Activated naive CD8-positive, alpha-beta T cell treated with anti-CD3 and anti-CD28 coated beads, Interleukin-2, amount 10 ng/mL, durations not matched to agents 7 days and 5 days (primary cell): Measurements from ENCODE around the gene SCYGR3. TPM values are rescaled to one million over a fixed set of nuclear protein-coding genes. Genes with fewer than 3 reads are reported as not detected.

Experiments
- ATAC-seq: fragments of 150-1000 bp; cut with Tn5 transposase; one replicate; pipeline ENCODE4 v1.10.0; 2021; ENCODE audit warnings: low read depth, moderate library complexity
- POLR2A ChIA-PET: fragments of 350-600 bp; sonication (Branson Sonifier 250); formaldehyde crosslinking; loops from one replicate; lab custom pipeline; 2021; ENCODE audit warnings: antibody characterized with exemption; lab: Charles Lee
- DNase-seq: peaks from one replicate; pipeline ENCODE4 v3.0.0; 2021
- H3K27ac Mint-ChIP-seq: one replicate; pipeline ENCODE4 v1.8.0; 2022; ENCODE audit warnings: mild to moderate bottlenecking, mixed read lengths
- H3K27me3 Mint-ChIP-seq: one replicate; pipeline ENCODE4 v1.8.0; 2022; ENCODE audit warnings: mild to moderate bottlenecking, moderate library complexity, mixed read lengths
- H3K36me3 Mint-ChIP-seq: one replicate; pipeline ENCODE4 v1.8.0; 2021; ENCODE audit warnings: mild to moderate bottlenecking, mixed read lengths
- H3K4me1 Mint-ChIP-seq: one replicate; pipeline ENCODE4 v1.8.0; 2021; ENCODE audit warnings: mixed read lengths
- H3K4me3 Mint-ChIP-seq: one replicate; pipeline ENCODE4 v1.8.0; 2022; ENCODE audit warnings: mild to moderate bottlenecking, moderate library complexity, mixed read lengths
- H3K9me3 Mint-ChIP-seq: one replicate; pipeline ENCODE4 v1.8.0; 2021; ENCODE audit warnings: mixed read lengths
- total RNA-seq, 2 experiments: library from RNA; stranded (reverse); gene quantifications; one replicate each; pipeline ENCODE4 v1.2.3, GENCODE V29; 2021

Gene SCYGR3, protein sequence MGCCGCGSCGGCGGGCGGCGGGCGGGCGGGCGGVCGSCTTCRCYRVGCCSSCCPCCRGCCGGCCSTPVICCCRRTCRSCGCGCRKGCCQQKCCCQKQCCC
- total RNA-seq, result not detected

GRCh38 chr2:227614740-227615139 lies at the start of gene SCYGR3:
TSS of gene SCYGR3 (minus strand) at chr2:227614840. CDS start at chr2:227614840, 0 bp downstream.
- peaks cover 46% of the 10 kb centered on the region for H3K27me3 Mint-ChIP-seq
- POLR2A ChIA-PET, result no interaction called here

DNA sequence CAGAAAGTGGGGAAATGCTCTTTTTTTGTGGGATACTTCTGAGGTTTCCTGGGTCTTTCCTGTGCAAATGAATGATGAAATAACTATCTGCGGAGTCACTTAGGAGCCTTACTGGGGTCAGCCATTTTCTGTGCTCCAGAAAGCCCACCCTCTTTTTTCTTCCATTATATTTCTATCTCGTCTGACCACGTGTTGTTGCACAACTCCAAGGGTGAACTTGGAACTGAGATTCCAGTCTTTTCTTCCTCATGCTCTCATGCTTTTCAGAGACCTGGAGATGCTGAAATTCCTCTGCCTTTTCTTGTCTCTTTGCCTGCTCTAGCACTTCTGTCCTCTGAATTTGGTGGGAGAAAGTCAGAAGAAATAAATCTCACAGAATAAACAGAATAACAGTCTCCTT lies 47.2 kb upstream of the SCYGR3 start:
- H3K9me3 Mint-ChIP-seq, result no peaks in the 10 kb centered on the region
- no peaks in the 10 kb centered on the region for H3K36me3 Mint-ChIP-seq
- POLR2A ChIA-PET, result no interaction called here
- H3K27ac Mint-ChIP-seq, result no peak overlapping the region
- no peak overlapping the region for H3K4me3 Mint-ChIP-seq
- no peak for ATAC-seq
- DNase-seq, result no peak
- peaks cover 2% of the 10 kb centered on the region for H3K27me3 Mint-ChIP-seq
- no peaks in the 10 kb centered on the region for H3K4me1 Mint-ChIP-seq

More at GRCh38 chr2:227614740-227615139, at the start of gene SCYGR3:
- H3K4me1 Mint-ChIP-seq, result peaks cover 2% of the 10 kb centered on the region
- DNase-seq (no peak), ATAC-seq (no peak)
- no peak within 1 kb of the TSS for H3K27ac Mint-ChIP-seq
- no peaks in the 10 kb centered on the region for H3K9me3 Mint-ChIP-seq
- H3K4me3 Mint-ChIP-seq, result no peak within 1 kb of the TSS
- H3K36me3 Mint-ChIP-seq, result no peaks in the 10 kb centered on the region

DNA sequence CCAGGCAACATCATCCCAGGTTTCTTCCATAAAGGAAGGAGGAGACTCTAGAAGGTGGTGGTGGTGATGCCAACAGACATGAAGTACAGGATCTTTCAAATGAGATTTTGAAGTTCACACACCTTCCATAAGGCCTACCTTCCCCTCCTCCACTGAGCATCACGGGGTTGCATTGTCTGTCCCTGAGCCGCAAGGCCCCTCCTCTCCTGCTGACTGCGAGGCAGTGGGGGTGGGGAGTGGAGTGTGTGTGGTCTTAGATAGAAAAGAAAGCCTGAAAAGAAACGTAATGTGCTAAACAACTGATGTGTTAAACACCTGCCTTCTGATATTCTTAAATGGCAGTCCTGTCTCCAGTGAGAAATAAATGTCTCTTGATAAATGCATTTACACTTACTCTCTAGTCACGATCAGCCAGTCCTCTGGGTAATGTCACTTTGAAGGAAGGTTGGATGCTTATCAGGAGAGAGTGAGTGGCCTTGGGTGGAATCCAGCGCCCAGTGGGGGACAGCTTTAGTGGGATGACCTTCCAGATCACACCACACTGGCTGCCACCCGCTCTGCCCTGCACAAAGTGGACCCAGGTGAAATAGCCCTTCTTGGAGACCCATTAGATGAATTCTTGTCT lies 46.5 kb upstream of the SCYGR3 start:
- ATAC-seq (no peak), DNase-seq (no peak)
- Mint-ChIP-seq H3K27ac (no peak overlapping the region), H3K36me3 (no peaks in the 10 kb centered on the region), H3K4me3 (no peak overlapping the region), H3K4me1 (no peaks in the 10 kb centered on the region), H3K9me3 (no peaks in the 10 kb centered on the region), H3K27me3 (peaks cover 2% of the 10 kb centered on the region)
- POLR2A ChIA-PET, result no interaction called here

DNA sequence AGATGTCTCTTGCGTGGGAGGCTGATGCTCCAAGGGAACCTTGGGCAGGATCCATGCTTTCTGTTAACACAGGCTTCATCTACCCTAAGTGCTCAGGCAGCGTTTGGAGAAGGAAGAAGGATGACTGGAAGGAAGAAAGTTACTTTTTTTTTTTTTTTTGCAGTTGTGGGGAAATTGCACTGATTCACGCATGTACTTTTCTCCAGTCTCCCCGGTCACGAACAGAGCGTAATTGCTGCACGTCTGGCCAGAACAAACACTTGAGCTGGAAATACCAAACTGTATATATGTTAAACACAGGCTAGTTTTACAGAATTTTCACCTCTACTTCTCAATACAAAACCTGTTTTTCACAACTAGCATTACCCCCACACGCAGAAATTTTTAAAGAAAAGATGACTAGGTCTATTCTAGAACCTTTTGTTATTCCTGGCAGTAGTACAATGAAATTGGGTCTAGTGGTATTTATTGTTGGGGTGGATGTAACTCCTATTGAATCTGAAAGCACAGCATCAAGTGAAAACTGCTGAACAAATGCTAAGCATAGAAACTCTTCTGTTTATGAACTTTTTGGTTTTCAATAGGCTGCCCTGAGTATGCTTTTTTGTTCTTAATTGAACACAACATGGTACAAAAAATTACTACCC lies 42.7 kb upstream of the SCYGR3 start:
- Mint-ChIP-seq H3K36me3 (no peaks in the 10 kb centered on the region), H3K4me1 (no peaks in the 10 kb centered on the region), H3K27me3 (peaks cover 13% of the 10 kb centered on the region), H3K4me3 (no peak overlapping the region), H3K27ac (no peak overlapping the region), H3K9me3 (no peaks in the 10 kb centered on the region)
- POLR2A ChIA-PET, result no interaction called here
- no peak for ATAC-seq
- DNase-seq, result no peak

DNA sequence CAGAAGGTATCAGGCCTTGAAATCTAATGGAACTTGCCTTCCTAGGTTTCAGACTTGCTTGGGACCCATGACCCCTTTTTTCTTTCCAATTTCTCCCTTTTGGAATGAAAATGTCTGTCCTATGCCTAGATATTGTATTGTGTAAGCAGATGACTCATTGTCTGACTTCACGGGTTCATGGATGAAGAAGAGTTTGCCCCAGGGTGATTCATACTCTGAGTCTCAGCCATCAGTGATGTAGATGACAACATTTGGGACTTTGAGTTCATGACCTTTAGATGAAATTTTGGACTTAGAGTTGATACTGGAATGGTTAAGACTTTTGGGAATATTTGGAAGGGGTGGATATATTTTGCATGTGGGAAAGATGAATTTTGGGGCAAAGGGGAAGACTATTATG lies 40.8 kb upstream of the SCYGR3 start:
- peaks cover 15% of the 10 kb centered on the region for H3K27me3 Mint-ChIP-seq
- POLR2A ChIA-PET, result no interaction called here
- no peak for DNase-seq
- no peaks in the 10 kb centered on the region for H3K4me1 Mint-ChIP-seq
- no peak overlapping the region for H3K4me3 Mint-ChIP-seq
- ATAC-seq, result no peak
- no peak overlapping the region for H3K27ac Mint-ChIP-seq
- no peaks in the 10 kb centered on the region for H3K36me3 Mint-ChIP-seq
- no peaks in the 10 kb centered on the region for H3K9me3 Mint-ChIP-seq

DNA sequence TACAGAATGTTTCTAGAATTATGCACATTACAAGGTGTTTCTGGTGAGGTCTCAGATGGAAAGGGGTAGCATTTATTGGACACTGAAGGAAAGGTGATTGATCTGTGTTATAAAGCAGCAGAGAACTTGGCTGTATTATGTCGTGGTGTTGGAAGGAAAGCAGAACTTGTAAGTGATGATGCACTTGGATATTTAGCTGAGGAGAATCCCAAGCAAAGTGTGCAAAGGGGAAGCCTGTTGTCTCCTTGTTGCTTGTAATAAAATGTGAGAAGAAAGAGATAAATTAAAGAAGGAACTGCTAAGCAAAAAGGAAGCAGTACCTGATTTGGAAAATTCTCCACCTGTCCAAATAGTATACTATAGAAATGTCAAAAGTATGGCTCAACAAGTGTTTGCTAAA lies 39.8 kb upstream of the SCYGR3 start:
- Mint-ChIP-seq H3K36me3 (no peaks in the 10 kb centered on the region), H3K4me3 (no peak overlapping the region), H3K27me3 (peaks cover 15% of the 10 kb centered on the region), H3K4me1 (no peaks in the 10 kb centered on the region), H3K9me3 (no peaks in the 10 kb centered on the region), H3K27ac (no peak overlapping the region)
- ATAC-seq (no peak), DNase-seq (no peak)
- POLR2A ChIA-PET, result no interaction called here

- Mint-ChIP-seq H3K4me3 (no peak overlapping the region), H3K27ac (no peak overlapping the region), H3K4me1 (no peaks in the 10 kb centered on the region), H3K27me3 (peaks cover 17% of the 10 kb centered on the region), H3K9me3 (no peaks in the 10 kb centered on the region), H3K36me3 (no peaks in the 10 kb centered on the region)
- DNase-seq (no peak), ATAC-seq (no peak)
- POLR2A ChIA-PET, result no interaction called here
These were observed 38.8 kb upstream of the SCYGR3 start for GRCh38 chr2:227653419-227653818.

DNA sequence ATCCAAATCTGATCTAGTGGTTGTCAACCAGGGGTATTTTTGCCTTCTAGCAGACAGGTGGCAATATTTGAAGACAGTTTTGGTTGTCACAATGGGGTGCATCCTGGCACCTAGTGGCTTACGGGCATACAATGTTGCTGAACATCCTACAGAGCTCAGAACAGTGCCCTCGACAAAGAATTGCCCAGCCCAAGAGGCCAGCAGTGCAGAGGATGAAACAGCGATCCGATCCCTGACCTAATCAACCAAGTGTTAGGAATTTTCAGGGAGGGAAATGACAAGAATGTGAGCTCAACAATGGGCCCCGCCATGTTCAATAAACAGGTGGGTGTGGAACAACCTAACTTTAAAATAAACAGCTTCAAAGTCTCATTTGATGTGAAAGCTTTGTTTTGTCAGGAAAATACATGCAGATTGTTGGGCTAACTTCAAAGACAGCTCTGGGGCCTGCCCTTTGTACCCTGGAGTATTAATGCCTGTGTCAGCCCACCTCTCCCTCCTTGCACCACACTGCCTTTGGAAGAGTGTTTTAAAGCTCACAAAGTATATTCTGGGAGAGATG lies 29.4 kb upstream of the SCYGR3 start:
- Mint-ChIP-seq H3K4me1 (no peaks in the 10 kb centered on the region), H3K4me3 (no peak overlapping the region), H3K36me3 (no peaks in the 10 kb centered on the region), H3K27ac (no peak overlapping the region), H3K9me3 (no peaks in the 10 kb centered on the region), H3K27me3 (peaks cover 11% of the 10 kb centered on the region)
- DNase-seq, result no peak
- ATAC-seq, result no peak
- POLR2A ChIA-PET, result no interaction called here

GRCh38 chr2:227642656-227643055 lies 28.0 kb upstream of the SCYGR3 start:
- DNase-seq, result no peak
- no peak overlapping the region for H3K4me3 Mint-ChIP-seq
- H3K4me1 Mint-ChIP-seq, result no peaks in the 10 kb centered on the region
- H3K36me3 Mint-ChIP-seq, result no peaks in the 10 kb centered on the region
- POLR2A ChIA-PET, result no interaction called here
- no peak for ATAC-seq
- H3K27ac Mint-ChIP-seq, result no peak overlapping the region
- peaks cover 11% of the 10 kb centered on the region for H3K27me3 Mint-ChIP-seq
- H3K9me3 Mint-ChIP-seq, result no peaks in the 10 kb centered on the region

DNA sequence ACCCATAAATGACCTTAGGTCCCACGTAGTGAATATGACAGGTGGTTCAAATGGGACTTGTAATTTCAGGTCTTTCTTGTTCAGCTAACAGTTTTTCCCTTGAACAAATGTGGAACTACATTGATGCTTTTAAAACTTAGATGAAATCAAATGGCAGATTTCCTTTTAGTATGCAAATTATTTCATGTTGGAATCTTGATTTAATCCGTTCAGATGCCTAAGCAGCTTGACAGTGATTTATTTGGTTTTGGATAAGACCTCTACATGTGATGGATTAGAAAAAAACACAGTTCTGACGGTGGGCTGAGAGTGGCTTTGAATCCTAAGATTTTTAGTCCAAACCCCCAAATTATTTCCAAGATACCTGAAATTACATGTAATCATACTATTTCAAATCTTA lies 19.6 kb upstream of the SCYGR3 start:
- Mint-ChIP-seq H3K27me3 (peaks cover 35% of the 10 kb centered on the region), H3K4me1 (no peaks in the 10 kb centered on the region), H3K9me3 (no peaks in the 10 kb centered on the region), H3K36me3 (no peaks in the 10 kb centered on the region), H3K27ac (no peak overlapping the region), H3K4me3 (no peak overlapping the region)
- DNase-seq (no peak), ATAC-seq (no peak)
- POLR2A ChIA-PET, result no interaction called here

GRCh38 chr2:227632827-227633226 lies 18.2 kb upstream of the SCYGR3 start:
- DNase-seq (no peak), ATAC-seq (no peak)
- peaks cover 36% of the 10 kb centered on the region for H3K27me3 Mint-ChIP-seq
- POLR2A ChIA-PET, result no interaction called here
- H3K36me3 Mint-ChIP-seq, result no peaks in the 10 kb centered on the region
- H3K4me3 Mint-ChIP-seq, result no peak overlapping the region
- H3K4me1 Mint-ChIP-seq, result no peaks in the 10 kb centered on the region
- H3K9me3 Mint-ChIP-seq, result no peaks in the 10 kb centered on the region
- no peak overlapping the region for H3K27ac Mint-ChIP-seq

DNA sequence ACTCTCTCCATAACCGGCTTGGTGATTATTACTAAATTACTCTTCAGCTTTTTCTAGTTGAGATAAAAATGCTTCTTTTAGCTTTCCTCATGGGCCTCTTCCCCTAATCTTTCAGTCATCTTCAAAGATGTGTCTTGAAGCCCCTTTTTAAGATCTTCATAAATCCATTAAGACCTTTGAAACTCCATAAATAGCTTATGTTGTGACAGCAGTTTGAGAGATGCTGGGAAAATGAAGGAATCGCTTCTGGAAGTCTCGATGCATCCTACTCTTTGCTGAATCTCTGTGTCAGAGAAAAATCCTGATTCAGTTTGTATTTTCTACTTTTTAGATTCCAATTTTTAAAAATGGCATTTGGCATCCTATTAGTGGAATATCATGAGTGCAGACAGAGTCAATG lies 15.7 kb upstream of the SCYGR3 start:
- Mint-ChIP-seq H3K36me3 (no peaks in the 10 kb centered on the region), H3K9me3 (no peaks in the 10 kb centered on the region), H3K27me3 (peaks cover 33% of the 10 kb centered on the region), H3K4me3 (no peak overlapping the region), H3K4me1 (no peaks in the 10 kb centered on the region), H3K27ac (no peak overlapping the region)
- ATAC-seq (no peak), DNase-seq (no peak)
- POLR2A ChIA-PET, result no interaction called here

DNA sequence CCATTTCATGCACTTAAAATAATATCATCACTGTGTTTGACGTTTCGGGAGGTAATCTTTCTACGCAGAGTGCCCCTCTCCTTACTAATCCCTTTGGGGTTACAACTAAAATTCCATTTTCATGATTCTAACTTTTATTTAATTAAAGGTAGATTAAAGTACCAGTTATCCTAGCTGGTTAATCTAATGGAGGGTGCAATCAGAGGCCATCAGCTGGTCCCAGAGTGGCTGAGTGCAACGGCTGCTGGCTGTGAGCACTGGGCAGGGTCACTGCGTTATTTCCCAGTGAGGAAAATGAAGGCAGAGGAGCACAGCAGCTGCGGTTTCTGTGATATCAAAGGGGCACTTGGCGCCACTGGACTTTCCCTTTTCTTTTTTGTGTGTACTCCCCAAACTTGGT lies 14.8 kb upstream of the SCYGR3 start:
- H3K36me3 Mint-ChIP-seq, result no peaks in the 10 kb centered on the region
- no peak overlapping the region for H3K4me3 Mint-ChIP-seq
- POLR2A ChIA-PET, result no interaction called here
- DNase-seq, result no peak
- no peaks in the 10 kb centered on the region for H3K4me1 Mint-ChIP-seq
- H3K27ac Mint-ChIP-seq, result no peak overlapping the region
- peaks cover 33% of the 10 kb centered on the region for H3K27me3 Mint-ChIP-seq
- H3K9me3 Mint-ChIP-seq, result no peaks in the 10 kb centered on the region
- ATAC-seq, result no peak

DNA sequence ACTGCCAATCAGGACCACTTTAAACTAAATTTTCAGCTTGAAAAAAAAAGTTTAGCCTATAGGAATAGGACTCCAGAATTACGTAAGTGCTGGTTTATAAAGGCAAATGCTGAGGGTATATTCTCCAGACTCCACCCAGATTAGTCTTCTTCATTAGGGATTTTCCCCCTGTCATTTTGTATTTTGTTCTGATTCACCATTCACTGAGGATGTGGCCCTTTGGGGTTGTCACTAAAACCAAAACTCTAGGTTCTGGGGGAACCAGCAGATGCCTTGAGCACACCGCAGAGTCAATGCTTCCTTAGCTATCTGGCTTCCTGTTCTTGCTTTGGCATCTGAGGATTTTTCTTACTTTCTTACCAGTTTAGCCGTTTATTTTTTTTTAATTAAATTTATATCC lies 13.1 kb upstream of the SCYGR3 start:
- no peak overlapping the region for H3K4me3 Mint-ChIP-seq
- no peaks in the 10 kb centered on the region for H3K36me3 Mint-ChIP-seq
- DNase-seq (no peak), ATAC-seq (no peak)
- H3K27ac Mint-ChIP-seq, result no peak overlapping the region
- H3K9me3 Mint-ChIP-seq, result no peaks in the 10 kb centered on the region
- no peaks in the 10 kb centered on the region for H3K4me1 Mint-ChIP-seq
- POLR2A ChIA-PET, result no interaction called here
- peaks cover 26% of the 10 kb centered on the region for H3K27me3 Mint-ChIP-seq
